GM13977 (cell line): ENCODE results near the gene ELAVL2.

Source experiments
- DNase-seq: peaks from one replicate; pipeline ENCODE4 v3.0.0; 2012; ENCODE audit warnings: low spot score
- in situ Hi-C: fragments of 300-500 bp; cut with MboI; formaldehyde crosslinking; loops from one replicate; pipeline ENCODE4 v1.12.0; 2022; ENCODE audit warnings: low sequenced_read_pairs, low pct_unique_long_range_greater_than_20kb, mixed read lengths, inconsistent platforms; ENCODE audit not compliant: unreplicated experiment
- TF ChIP-seq, protein P1 (sequence below): IDR thresholded peaks from 2 replicates; pipeline ENCODE4 v1.5.1; 2012; ENCODE audit warnings: mild to moderate bottlenecking, control low read depth; ENCODE audit not compliant: insufficient read depth; ENCODE audit errors: extremely low read depth, missing control alignments

Gene ELAVL2

DNA sequence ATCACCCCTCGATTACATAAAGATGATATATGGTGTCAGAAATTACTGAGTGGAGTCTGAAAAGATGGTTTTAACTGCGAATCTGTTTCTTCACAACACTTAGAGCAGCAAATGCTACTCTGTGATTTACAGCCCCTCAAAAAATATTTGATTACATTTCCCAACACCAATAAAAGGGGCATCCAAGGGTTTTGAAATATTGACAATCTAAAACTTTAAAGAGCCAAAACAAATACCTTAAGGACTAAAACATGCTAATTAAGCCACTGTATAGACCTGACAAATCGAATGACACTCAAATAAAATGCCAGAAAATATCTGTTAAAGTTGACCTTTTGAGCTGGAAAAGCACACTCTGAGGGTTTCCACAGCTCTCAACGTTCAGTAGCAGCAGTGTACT, 73.2 kb downstream of the ELAVL2 start:
- TF ChIP-seq, protein P1, sequence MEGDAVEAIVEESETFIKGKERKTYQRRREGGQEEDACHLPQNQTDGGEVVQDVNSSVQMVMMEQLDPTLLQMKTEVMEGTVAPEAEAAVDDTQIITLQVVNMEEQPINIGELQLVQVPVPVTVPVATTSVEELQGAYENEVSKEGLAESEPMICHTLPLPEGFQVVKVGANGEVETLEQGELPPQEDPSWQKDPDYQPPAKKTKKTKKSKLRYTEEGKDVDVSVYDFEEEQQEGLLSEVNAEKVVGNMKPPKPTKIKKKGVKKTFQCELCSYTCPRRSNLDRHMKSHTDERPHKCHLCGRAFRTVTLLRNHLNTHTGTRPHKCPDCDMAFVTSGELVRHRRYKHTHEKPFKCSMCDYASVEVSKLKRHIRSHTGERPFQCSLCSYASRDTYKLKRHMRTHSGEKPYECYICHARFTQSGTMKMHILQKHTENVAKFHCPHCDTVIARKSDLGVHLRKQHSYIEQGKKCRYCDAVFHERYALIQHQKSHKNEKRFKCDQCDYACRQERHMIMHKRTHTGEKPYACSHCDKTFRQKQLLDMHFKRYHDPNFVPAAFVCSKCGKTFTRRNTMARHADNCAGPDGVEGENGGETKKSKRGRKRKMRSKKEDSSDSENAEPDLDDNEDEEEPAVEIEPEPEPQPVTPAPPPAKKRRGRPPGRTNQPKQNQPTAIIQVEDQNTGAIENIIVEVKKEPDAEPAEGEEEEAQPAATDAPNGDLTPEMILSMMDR = no peak
- no peak for DNase-seq
- in situ Hi-C loops = no loop called here

DNA sequence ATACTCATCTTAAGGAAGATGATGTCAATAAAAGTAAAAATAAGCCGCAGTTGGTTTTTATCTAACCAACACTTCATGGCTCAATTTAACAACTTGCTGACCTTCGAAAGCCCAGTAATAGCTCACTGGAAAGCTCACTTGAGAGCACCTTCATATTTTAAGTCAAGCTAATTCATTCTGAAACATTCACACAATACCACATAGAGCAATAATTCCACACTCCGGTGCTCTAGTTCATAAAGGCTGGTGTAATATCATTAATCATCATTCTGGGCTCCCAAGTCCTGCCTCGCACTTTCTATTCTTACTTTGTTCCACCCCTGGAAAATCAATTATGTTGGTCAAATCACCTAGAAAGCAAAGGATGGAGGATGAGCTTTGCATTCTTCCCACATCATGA, 74.4 kb downstream of the ELAVL2 start:
- TF ChIP-seq, protein P1 = no peak
- DNase-seq = no peak
- in situ Hi-C loops = no loop called here

DNA sequence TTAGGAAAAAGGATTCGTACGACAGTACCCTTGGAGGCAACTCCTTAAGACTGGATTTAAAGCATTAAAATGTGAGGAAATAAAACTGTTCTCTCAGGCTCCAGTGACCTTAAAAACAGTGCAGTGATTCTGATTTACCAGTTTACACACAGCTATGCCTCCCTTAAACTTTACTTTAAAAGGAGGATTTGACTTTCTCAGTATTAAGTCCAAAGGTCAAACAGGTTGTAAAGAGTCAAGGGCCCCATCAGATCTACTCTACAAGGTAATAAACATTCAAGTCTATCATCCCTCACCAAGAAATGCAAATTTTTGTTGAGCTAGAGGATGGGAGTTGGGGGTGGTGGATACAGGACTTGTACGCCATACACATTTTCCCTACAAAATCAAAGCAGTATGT, 75.2 kb downstream of the ELAVL2 start:
- in situ Hi-C loops = no loop called here
- TF ChIP-seq, protein P1 = no peak
- DNase-seq = no peak

GRCh38 chr9:23747088-23748075, 78.7 kb downstream of the ELAVL2 start:
- TF ChIP-seq, protein P1 = no peak
- no peak for DNase-seq
- in situ Hi-C loops = no loop called here

GRCh38 chr9:23746317-23746716, 79.7 kb downstream of the ELAVL2 start:
- TF ChIP-seq, protein P1 = no peak
- no peak for DNase-seq
- in situ Hi-C loops = no loop called here

DNA sequence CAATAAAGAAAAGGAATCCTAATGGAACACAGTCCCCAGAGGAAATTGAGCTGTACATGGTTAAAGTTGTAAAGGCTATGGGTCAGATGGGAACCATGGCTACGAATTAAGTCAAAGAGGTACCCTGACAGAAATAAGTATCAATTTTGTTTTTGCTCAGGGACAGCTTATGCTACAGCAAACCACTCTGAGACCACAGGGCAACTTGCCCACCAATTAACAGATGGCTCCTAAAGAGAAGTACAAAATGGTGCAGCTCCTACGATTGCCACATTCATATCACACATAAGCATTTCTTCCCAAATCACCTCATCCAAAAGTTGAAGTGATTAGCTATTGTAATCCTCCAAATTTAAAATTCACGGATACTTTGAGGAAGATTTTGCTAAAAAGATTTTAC, 83.0 kb downstream of the ELAVL2 start:
- no peak for DNase-seq
- in situ Hi-C loops = no loop called here
- TF ChIP-seq, protein P1 = no peak

DNA sequence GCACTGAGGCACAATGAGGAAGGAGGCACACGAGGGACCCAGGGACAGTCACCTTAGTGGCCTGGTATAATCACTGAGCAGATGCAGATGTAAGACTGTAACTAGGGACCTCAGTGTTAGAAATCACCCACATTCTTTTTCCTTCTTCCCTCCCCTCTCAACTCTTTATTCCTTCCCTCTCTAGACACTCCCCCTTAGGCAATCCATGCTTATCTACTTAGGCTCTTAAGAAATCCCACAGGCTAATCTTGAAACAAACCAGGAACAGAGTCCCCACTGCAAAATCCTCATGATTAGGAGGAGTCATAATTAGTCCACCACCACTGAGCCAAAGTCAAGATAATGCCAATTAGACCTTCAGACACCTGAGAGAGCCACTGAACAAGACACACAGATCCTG, 84.7 kb downstream of the ELAVL2 start:
- in situ Hi-C loops = no loop called here
- DNase-seq = no peak
- TF ChIP-seq, protein P1 = no peak
